Stimulated activated CD8-positive, alpha-beta memory T cell treated with anti-CD3 and anti-CD28 coated beads, Interleukin-12 subunit alpha, Interleukin-12 subunit beta, amount 100 ng/mL, for 24 hours (primary cell): ENCODE measurements around the gene CHRDL1.

Experiments
- DNase-seq: peaks from one replicate; pipeline ENCODE4 v3.0.0-alpha.2; 2020; ENCODE audit errors: extremely low read depth

CHRDL1 gene

GRCh38 chrX:110743679-110744340 lies 51.8 kb downstream of the CHRDL1 start:
- no peak for DNase-seq

DNA sequence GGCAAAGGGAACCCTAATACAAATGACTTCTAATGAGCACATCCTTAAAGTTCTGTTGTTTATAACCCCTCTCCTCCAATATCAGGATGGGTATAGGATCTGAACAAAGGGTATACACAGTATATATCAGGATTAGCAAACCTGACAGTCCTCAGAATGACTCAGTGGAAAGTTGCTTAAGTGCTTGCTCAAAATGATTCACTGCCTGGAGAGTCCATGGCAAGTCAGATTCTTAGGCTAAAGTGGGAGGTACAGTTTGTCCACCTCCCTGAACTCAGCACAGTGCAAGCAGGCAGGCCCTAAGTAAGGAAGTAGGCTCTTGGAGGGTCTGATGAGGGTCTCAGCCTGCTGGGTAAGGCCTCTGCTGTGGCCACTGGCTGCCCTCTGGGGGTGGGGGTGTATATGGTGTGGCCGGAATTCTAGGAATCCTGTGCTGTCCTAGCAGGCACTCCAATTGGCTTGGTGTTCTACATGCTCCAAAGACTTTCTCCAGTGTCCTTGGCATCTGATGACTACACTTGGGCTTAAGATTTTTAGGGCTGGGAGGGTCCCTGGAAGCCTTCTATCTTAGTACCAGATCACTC lies 54.3 kb downstream of the CHRDL1 start:
- no peak for DNase-seq

GRCh38 chrX:110734894-110735541 lies 60.6 kb downstream of the CHRDL1 start:
- DNase-seq, result no peak

DNA sequence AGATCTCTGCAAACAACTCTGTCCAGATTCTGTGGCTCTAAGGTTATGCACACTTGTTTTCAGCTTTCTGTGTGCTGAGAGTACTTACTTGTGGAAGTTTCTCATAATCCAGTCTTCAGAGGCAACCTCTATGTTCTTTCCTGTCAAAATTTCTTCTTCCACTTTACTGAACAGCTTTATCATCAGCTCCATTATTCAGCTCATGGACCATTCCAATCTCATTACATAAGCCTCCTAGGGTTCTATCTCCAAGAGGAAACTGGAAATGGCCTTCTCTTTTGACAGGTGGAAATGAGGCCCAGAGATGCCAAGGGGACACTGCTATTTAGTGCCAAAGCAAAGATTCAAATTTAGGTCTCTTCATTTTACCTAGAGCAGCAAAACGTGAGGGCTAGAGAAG lies 61.3 kb downstream of the CHRDL1 start:
- no peak for DNase-seq

GRCh38 chrX:110733166-110733565 lies 62.5 kb downstream of the CHRDL1 start:
- DNase-seq, result no peak

- DNase-seq, result no peak
Measured at GRCh38 chrX:110732266-110732665, 63.4 kb downstream of the CHRDL1 start.

DNA sequence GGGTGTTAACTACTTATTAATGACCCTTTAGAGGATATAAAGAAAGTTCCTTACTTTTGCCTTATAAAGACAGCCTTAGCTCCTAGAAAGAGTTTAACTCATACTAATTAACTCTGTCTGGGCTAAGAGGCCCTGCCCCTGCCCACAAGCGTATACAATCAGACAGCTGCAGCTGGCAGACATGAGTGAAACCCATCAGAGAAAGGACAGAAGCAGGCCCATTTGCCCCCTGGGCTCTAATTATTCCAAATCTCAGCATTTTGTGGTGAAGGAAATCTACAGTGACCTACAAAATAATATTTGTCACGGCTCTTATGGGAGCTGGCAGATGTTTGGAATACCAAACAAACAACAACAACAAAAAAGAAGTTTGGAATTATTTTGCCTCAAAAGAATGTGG lies 71.8 kb downstream of the CHRDL1 start:
- DNase-seq, result no peak

- no peak for DNase-seq
Measured at GRCh38 chrX:110722135-110722534, 73.5 kb downstream of the CHRDL1 start.

GRCh38 chrX:110713666-110714065 lies 82.0 kb downstream of the CHRDL1 start:
- DNase-seq, result no peak

GRCh38 chrX:110706446-110706845 lies 89.2 kb downstream of the CHRDL1 start:
- DNase-seq, result no peak

DNA sequence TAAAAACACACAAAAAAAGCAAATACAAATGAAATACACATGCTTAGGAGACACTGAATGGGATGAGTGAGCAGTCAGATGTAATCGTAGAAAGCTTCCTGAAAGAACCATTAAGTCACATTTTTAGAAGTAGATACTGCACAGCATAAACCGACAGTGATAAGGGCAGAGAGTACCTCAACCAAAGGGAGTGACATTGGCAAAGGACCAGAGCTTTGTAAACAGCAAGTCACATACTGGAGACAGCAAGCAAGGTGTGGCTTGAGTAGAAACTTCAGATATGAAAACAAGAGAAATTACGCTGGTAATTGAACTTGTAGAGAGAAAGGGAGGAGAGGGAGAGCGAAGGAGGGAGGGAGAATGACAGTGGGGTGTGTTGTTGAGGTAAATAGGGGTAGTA lies 92.0 kb downstream of the CHRDL1 start:
- DNase-seq, result no peak

GRCh38 chrX:110699109-110699508 lies 96.5 kb downstream of the CHRDL1 start:
- DNase-seq, result no peak

GRCh38 chrX:110698696-110699095 lies 96.9 kb downstream of the CHRDL1 start:
- no peak for DNase-seq

DNA sequence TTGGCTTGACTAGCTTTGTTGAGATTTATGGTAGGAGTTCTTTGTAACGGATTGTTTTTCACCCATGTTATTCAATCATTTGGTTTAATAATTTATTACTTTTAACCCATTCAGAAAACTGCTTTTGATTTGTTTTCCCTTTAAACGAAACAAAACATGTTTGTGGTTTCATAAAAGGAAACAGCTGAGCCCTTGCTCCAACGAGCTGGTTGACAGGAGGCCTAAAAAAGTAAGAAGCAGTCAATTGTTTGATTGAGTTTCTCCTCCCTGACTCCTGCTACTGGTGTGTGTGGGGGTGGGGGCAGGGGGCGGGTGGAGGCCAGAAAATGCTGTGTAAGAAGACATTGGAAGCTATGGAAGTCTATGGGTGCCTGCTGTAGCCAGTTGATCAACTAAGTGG lies 102.8 kb downstream of the CHRDL1 start:
- DNase-seq, result no peak

DNA sequence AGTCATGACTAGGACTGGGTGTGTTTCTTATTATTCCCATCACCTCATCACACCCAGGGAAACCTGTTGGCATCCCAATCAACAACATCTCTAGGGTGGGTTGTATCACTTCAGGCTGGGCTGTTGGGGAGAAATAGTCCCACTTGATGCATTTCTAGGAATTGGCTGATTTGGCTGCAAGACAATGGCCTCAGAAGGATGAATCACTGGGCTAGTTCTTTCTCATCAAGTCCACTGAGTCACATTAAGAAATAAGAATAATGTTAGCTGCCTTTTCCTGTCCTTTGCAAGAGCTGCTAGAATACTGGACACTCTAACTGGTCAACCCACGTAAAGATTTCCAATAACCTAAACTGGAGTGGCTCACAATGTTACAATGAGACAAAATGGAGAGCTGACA lies 104.2 kb downstream of the CHRDL1 start:
- DNase-seq, result no peak

DNA sequence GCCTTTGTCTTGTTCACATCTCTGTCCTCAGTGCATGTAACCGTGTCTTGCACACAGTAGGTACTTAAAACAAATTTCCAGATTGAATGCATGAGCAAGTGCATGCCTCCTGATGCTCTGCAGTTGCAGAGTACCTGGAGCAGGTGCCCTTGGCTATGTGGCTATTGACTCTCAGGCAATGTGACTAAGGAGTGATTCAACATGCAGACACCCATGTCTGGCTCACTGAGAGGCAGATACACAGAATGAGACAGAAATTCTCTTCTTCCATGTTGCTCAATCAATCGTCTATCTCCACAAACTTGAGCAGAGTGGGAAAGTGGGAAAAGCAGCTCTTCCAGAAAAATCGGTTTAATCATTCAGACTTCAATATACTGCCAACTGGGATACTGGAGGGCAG lies 111.0 kb downstream of the CHRDL1 start:
- DNase-seq, result no peak

- DNase-seq, result no peak
Measured at GRCh38 chrX:110683925-110684324, 111.7 kb downstream of the CHRDL1 start.

DNA sequence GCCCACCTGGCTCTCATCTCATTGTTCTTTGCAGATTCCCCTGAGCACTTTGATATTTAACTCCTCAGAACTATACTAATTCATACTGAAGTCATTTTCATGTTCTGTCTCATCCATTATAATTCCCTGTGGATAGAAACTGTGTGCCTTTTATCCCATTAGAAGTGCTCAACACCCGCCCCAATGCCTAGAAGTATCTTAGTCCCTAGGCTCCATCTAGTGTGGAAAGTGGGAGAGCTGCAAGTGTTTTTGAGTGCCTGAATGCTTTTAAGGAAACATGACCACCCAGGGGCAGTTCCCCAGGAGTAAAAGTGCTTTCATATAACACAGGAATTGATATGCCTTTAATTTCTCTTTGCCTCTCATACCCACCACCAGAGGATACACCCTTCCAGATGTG lies 117.0 kb downstream of the CHRDL1 start:
- DNase-seq, result no peak

DNA sequence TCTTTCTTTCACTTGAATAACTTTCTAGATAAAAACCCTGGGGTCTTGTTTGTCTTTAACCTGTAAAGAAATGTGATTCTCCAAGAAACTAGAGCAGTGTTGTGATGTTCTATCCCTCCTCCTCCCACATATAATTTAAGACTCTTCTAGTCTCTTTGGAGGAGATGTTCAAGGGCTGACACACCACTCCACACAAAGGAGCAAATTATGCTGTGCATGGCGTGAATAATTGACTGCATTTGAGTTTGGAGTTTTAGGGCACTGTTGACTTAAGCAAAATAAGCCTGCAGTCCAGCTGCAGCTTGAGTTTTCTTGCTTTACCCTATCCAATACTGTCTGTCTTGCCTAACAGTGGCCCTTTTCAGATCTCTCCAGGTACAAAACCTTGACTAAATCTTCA lies 119.7 kb downstream of the CHRDL1 start:
- DNase-seq, result no peak

GRCh38 chrX:110671068-110671803 lies 124.4 kb downstream of the CHRDL1 start:
- no peak for DNase-seq

GRCh38 chrX:110669572-110669971 lies 126.0 kb downstream of the CHRDL1 start:
- DNase-seq, result no peak

- no peak for DNase-seq
Measured at GRCh38 chrX:110667706-110668105, 127.9 kb downstream of the CHRDL1 start.
